ENCODE results near the gene PPP4R3C. TPM values are rescaled to one million over a fixed set of nuclear protein-coding genes. Genes with fewer than 3 reads are reported as not detected.

Gene PPP4R3C
- total RNA-seq, 3 donors from 2014 or later, result not detected

GRCh38 chrX:27438937-27439336 is 24.2 kb downstream of the PPP4R3C start:
- TF ChIP-seq POLR2AphosphoS5 (IDR thresholded peaks at IDR 0.05) (no peak), POLR2A (IDR thresholded peaks at IDR 0.05) (no peak), CTCF (IDR thresholded peaks at IDR 0.05) (no peak)
- Histone ChIP-seq H3K27me3 (peaks cover 0 to 4% of the 10 kb centered on the region in 2 donors), H3K4me3 (no peak overlapping the region), H3K27ac (no peak overlapping the region), H3K4me1 (no peaks in the 10 kb centered on the region), H3K9me3 (no peaks in the 10 kb centered on the region), H3K36me3 (no peaks in the 10 kb centered on the region)
- intact Hi-C loops (cut with DNase I; ENCODE audit: low total_unique reads), result no loop called here
- DNase-seq (ENCODE audit: low spot score in 2 of 2), result no peak

GRCh38 chrX:27435031-27435430 is 28.1 kb downstream of the PPP4R3C start:
- intact Hi-C loops (cut with DNase I; ENCODE audit: low total_unique reads), result no loop called here
- Histone ChIP-seq H3K4me3 (no peak overlapping the region), H3K4me1 (no peaks in the 10 kb centered on the region), H3K27me3 (peaks cover 0 to 4% of the 10 kb centered on the region in 2 donors), H3K36me3 (no peaks in the 10 kb centered on the region), H3K27ac (no peak overlapping the region), H3K9me3 (no peaks in the 10 kb centered on the region)
- no peak for TF ChIP-seq POLR2A (IDR thresholded peaks at IDR 0.05)
- TF ChIP-seq POLR2AphosphoS5 (IDR thresholded peaks at IDR 0.05), result no peak
- no peak for TF ChIP-seq CTCF (IDR thresholded peaks at IDR 0.05)
- no peak for DNase-seq (ENCODE audit: low spot score in 2 of 2)

Other genes with a start within 250 kb of the PPP4R3C start
- not detected for gene DCAF8L2, start 127.0 kb upstream of the PPP4R3C start, total RNA-seq